Breast epithelium (tissue), 3 donors: Measurements from ENCODE around the gene ANAPC2.

Experiments
- CTCF ChIP-seq, 3 donors: fragments of 450-650 bp; IDR thresholded peaks; one replicate each; pipeline ENCODE4 v1.5.1; 2016 to 2017; ENCODE audit warnings: antibody characterized with exemption in 3 of 3, mild to moderate bottlenecking in 3 of 3, moderate library complexity in 3 of 3
- POLR2A ChIP-seq: fragments of 450-650 bp; IDR thresholded peaks from one replicate; pipeline ENCODE4 v1.6.1; 2016; ENCODE audit warnings: antibody characterized with exemption, mild to moderate bottlenecking, moderate library complexity
- POLR2AphosphoS5 ChIP-seq, 3 donors: sonication (generic); formaldehyde crosslinking; IDR thresholded peaks; one replicate each; pipeline ENCODE4 v1.6.1; 2017; ENCODE audit warnings: antibody characterized with exemption in 3 of 3

- no peak for TF ChIP-seq CTCF (IDR thresholded peaks at IDR 0.05)
- no peak for TF ChIP-seq POLR2A
- no peak for TF ChIP-seq POLR2AphosphoS5 (IDR thresholded peaks at IDR 0.05)
Measured at GRCh38 chr9:137146527-137146918, 41.8 kb downstream of the ANAPC2 start.
